ENCODE results near the gene CCDC81.

DNA sequence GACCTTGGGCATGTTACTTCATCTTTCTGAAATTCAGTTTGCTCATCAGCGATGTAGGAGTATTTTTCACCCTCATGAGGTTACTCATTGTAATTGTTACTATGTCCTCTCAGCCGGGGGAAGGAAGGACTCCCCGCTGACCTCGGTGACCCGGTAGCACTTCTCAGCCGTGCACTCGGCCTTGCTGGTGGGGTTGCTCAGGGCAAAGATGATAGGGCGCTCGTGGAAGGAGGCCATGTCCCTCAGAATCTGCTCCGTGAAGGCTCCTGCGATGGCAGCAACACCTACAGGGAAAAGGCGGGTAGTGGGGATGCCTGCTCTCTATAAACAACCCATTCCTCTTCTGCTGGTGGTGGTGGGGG lies 72.2 kb downstream of the CCDC81 start:
- TF ChIP-seq ZNF77 (CRISPR knock-in tag; IDR thresholded peaks at IDR 0.05) (no peak), SMARCC2 (IDR thresholded peaks at IDR 0.05; ENCODE audit: low read depth) (no peak), RCOR1 (IDR thresholded peaks at IDR 0.05; ENCODE audit: borderline replicate concordance in 1 of 2, low read depth in 2 of 2, low read length in 2 of 2) (no peak), ZKSCAN8 (CRISPR knock-in tag; IDR thresholded peaks at IDR 0.05) (no peak), ZNF24 (IDR thresholded peaks at IDR 0.05) (no peak), ZNF124 (CRISPR knock-in tag; IDR thresholded peaks at IDR 0.05) (no peak), KDM4B (IDR thresholded peaks at IDR 0.05; ENCODE audit: borderline replicate concordance in 2 of 2, low read depth in 1 of 2) (no peak)
- TF ChIP-seq, protein P1, sequence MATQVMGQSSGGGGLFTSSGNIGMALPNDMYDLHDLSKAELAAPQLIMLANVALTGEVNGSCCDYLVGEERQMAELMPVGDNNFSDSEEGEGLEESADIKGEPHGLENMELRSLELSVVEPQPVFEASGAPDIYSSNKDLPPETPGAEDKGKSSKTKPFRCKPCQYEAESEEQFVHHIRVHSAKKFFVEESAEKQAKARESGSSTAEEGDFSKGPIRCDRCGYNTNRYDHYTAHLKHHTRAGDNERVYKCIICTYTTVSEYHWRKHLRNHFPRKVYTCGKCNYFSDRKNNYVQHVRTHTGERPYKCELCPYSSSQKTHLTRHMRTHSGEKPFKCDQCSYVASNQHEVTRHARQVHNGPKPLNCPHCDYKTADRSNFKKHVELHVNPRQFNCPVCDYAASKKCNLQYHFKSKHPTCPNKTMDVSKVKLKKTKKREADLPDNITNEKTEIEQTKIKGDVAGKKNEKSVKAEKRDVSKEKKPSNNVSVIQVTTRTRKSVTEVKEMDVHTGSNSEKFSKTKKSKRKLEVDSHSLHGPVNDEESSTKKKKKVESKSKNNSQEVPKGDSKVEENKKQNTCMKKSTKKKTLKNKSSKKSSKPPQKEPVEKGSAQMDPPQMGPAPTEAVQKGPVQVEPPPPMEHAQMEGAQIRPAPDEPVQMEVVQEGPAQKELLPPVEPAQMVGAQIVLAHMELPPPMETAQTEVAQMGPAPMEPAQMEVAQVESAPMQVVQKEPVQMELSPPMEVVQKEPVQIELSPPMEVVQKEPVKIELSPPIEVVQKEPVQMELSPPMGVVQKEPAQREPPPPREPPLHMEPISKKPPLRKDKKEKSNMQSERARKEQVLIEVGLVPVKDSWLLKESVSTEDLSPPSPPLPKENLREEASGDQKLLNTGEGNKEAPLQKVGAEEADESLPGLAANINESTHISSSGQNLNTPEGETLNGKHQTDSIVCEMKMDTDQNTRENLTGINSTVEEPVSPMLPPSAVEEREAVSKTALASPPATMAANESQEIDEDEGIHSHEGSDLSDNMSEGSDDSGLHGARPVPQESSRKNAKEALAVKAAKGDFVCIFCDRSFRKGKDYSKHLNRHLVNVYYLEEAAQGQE (IDR thresholded peaks at IDR 0.05; ENCODE audit: borderline replicate concordance): no peak
- TF ChIP-seq, protein P1 (CRISPR knock-in tag; IDR thresholded peaks at IDR 0.05; ENCODE audit: low read depth): no peak
- TF ChIP-seq, protein P2, sequence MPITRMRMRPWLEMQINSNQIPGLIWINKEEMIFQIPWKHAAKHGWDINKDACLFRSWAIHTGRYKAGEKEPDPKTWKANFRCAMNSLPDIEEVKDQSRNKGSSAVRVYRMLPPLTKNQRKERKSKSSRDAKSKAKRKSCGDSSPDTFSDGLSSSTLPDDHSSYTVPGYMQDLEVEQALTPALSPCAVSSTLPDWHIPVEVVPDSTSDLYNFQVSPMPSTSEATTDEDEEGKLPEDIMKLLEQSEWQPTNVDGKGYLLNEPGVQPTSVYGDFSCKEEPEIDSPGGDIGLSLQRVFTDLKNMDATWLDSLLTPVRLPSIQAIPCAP (CRISPR knock-in tag; IDR thresholded peaks at IDR 0.05; ENCODE audit: borderline replicate concordance): no peak
- TF ChIP-seq, protein P3, sequence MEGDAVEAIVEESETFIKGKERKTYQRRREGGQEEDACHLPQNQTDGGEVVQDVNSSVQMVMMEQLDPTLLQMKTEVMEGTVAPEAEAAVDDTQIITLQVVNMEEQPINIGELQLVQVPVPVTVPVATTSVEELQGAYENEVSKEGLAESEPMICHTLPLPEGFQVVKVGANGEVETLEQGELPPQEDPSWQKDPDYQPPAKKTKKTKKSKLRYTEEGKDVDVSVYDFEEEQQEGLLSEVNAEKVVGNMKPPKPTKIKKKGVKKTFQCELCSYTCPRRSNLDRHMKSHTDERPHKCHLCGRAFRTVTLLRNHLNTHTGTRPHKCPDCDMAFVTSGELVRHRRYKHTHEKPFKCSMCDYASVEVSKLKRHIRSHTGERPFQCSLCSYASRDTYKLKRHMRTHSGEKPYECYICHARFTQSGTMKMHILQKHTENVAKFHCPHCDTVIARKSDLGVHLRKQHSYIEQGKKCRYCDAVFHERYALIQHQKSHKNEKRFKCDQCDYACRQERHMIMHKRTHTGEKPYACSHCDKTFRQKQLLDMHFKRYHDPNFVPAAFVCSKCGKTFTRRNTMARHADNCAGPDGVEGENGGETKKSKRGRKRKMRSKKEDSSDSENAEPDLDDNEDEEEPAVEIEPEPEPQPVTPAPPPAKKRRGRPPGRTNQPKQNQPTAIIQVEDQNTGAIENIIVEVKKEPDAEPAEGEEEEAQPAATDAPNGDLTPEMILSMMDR (IDR thresholded peaks at IDR 0.05 in 2 of 3, conservative IDR thresholded peaks at IDR 0.05 in 1 of 3; ENCODE audit: insufficient read depth in 2 of 3, low read depth in 1 of 3, low read length in 3 of 3): no peak
